Measurements from ENCODE around the gene SKI.
"Not testable (repeated sequence)": the region's sequence is repeated elsewhere in the genome, so short reads cannot be mapped to it uniquely, and the experiment has no call there.

The SKI gene

DNA sequence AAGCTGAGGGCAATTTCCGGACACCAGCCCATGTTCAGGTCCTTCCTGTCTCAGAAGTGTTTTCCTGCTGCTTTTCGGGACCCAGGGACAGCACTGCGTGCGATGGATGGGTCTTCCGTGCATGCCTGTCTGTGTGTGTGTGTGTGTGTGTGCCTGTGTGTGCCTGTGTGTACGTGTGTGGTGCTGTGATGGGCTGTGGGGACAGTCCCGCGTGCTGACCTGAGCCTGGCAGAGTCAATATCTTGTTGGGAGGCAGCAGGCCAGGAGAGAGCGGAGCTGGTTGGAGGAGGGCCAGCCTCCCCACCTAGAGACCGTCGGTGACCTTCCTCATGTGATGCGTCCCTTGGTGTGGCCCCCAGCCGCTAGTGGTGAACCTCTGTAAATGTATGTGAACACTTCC lies 13.7 kb downstream of the SKI start:
- no peak for DNase-seq

GRCh38 chr1:2242814-2243725 lies 15.0 kb downstream of the SKI start:
- peak in 9 of 56 donors; percentile 18 to 45 (median 30) for DNase-seq

DNA sequence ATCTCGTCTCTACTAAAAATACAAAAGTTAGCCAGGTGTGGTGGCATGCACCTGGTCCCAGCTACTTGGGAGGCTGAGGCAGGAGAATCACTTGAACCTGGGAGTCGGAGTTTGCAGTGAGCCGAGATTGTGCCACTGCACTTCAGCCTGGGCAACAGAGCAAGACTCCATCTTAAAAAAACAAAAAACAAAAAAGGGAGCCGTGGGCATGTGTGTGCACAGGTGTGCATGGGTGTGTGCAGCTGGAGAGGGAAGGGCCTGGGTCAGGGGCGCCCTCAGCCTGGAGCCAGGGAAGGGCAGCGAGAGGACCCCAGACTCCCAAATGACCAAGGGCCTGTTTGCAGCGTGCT lies 18.9 kb downstream of the SKI start:
- DNase-seq = not testable (repeated sequence)

- DNase-seq = peak in 3 of 56 donors; percentile 34 to 48 (median 34)
Measured at GRCh38 chr1:2247760-2248126, 19.6 kb downstream of the SKI start.

DNA sequence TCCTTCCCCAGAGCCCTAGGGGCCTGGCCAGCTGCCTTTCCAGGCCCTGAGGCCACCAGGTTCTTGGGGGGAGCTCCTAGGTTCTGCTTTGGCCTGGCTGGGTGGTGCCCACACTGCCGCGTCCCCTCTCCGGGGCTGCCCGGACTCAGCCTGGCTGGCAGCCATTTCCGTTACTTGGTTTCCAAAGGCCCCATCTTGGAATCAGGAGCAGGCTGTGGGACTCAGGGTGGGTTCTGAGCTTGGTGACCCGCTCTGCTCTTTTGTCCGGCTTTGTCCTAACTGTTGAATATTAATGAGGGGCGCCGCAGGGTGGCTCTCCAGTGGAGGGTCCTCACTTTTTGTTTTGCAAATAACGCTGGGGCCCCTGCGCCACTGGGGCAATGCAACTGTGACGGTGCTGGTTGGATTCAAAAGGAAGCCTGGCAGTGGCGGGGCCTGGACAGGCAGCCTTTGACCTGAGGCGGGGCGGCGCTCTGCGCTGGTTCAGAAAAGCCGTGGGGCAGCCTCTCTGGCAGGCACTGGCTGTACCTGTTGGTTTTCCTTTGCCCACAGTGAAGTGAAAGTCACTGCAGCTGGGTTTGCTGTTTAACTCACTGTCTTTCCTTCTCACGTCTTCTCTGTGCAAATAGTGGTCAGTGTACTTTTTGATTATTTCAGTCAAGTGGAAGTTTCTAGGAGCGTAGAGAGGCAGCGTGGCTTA lies 20.2 kb downstream of the SKI start:
- peak in 3 of 56 donors; percentile 23 to 32 (median 31) for DNase-seq

GRCh38 chr1:2248854-2249558 lies 20.9 kb downstream of the SKI start:
- peak in 5 of 56 donors; percentile 13 to 48 (median 29) for DNase-seq

DNA sequence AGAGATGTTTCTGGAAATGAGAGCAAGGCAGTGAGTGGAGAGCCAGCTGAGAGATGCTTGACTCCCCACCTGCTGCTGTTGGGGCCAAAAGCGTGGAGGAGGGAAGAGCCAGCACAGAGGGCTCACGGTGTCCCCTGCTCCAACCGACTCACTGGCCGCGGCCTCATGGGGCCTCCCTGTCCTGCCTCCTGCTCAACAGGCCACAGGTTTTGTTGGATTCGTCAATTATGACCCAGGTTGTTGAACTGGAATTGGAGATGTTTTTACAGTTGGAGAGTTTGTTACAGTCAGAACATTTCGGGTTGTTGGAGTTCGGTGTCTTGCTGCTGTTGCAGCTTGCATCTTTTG lies 21.4 kb downstream of the SKI start:
- no peak for DNase-seq

GRCh38 chr1:2250721-2251281 lies 22.7 kb downstream of the SKI start:
- DNase-seq = no peak

DNA sequence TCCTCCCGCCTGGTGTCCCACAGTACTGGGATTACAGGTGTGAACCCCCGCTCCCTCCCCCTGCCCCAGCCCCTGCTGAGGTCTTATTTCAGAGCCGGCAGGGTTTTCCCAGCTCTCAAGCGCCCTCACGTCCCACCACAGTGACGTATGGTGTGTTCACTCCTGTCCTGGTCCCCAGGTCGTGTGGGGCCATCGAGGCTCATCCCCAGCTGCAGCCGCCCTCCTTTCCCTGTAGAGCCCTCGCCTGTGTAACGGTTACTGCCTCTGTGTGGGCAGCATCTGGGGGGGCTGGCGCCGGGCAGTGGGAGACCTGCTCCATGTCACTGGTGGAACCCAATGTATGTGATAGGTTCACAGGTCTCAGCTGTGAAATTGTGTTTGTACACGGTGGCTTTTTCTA lies 23.2 kb downstream of the SKI start:
- no peak for DNase-seq

DNA sequence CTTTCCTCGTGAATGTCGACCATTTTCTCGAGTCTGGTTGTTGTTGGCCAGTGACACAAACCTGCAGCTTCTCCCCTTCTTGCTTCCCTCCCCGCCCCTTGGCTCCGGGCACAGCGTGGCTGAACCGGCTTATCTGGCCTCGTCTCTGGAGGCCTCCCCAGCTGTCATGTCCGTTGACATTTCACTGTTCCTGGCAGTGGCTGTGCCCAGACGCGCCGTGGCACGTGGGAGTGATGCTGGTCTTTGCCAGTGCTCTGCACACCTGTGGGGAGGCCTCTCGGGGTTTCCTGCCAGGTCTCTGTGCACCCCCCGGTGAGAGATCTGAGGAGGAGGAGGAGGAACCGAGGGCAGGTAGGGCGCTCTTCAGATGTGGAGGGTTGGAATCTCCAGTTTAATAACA lies 23.7 kb downstream of the SKI start:
- DNase-seq = no peak

GRCh38 chr1:2252423-2252822 lies 24.3 kb downstream of the SKI start:
- no peak for DNase-seq

GRCh38 chr1:2253036-2253796 lies 25.1 kb downstream of the SKI start:
- DNase-seq = no peak

DNA sequence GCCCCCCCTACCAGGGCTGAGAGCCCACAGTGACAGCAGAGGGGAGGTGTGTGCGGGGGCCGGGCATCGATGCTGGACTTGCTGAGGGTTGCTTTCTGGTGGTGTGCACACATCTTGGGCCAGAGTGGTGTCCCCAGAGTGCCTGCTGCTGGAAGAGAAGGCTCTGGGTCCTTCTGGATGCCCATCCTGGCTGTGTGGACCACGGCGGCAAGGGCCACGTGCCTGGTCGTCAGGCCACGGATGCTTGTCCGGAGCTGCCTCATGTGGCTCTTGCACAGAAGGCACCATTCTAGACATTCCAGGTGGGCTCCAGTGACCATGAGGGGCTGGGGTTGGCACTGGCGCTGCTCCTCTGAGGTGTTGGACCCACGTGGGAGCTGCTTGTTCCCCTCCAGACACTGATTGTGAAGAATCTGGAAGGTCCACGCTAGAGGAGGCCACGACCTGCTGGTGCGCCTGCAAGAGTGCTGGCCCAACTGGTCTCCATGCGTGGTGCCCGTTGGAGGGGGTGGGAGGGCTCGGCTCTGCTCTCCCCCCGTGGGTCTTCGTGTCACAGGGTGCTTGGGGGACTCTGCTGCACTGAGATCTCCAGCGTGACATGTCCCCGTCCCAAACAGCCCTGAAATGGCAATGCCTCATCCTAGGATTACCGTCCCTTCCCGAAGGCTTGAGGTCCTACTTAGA lies 25.8 kb downstream of the SKI start:
- DNase-seq = no peak

GRCh38 chr1:2255047-2255419 lies 26.9 kb downstream of the SKI start:
- no peak for DNase-seq

DNA sequence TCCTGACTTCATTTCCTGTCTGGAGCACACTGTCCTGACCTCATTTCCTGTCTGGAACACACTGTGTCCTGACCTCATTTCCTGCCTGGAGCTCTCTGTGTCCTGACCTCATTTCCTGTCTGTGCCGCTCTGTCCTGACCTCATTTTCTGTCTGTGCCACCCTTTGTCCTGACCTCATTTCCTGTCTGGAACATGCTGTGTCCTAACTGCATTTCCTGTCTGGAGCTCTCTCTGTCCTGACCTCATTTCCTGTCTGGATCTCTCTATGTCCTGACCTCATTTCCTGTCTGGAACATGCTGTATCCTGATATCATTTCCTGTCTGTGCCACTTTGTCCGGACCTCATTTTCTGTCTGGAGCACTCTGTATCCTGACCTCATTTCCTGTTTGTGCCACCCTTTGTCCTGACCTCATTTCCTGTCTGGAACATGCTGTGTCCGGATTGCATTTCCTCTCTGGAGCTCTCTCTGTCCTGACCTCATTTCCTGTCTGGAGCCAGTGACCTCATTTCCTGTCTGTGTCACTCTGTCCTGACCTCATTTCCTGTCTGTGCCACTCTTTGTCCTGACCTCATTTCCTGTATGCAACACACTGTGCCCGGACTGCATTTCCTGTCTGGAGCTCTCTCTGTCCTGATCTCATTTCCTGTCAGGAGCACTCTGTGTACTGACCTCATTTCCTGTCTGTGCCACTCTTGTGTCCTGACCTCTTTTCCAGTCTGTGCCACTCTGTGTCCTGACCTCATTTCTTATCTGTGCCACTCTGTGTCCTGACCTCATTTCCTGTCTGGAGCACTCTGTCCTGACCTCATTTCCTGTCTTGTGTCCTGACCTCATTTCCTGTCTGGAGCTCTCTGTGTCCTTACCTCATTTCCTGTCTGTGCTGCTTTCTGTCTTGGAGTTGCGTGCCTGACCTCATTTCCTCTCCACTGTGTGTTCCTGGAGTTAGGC lies 27.6 kb downstream of the SKI start:
- peak in 1 of 56 donors; percentile 49 for DNase-seq

GRCh38 chr1:2256435-2257244 lies 28.5 kb downstream of the SKI start:
- no peak for DNase-seq

- DNase-seq = peak in 52 of 56 donors; percentile 34 to 91 (median 72)
Measured at GRCh38 chr1:2257245-2257627, 29.1 kb downstream of the SKI start.

- no peak for DNase-seq
Measured at GRCh38 chr1:2258122-2258681, 30.1 kb downstream of the SKI start.
